ENCODE results near the gene EPB41L3. TPM values are rescaled to one million over a fixed set of nuclear protein-coding genes. Genes with fewer than 3 reads are reported as not detected.
A peak's percentile ranks its signal among the peaks of the same experiment; 100 is the strongest.
"Not testable (repeated sequence)": the region's sequence is repeated elsewhere in the genome, so short reads cannot be mapped to it uniquely, and the experiment has no call there.

The EPB41L3 gene
- total RNA-seq, 1 experiment from 2014 or later, result 16.1 TPM

GRCh38 chr18:5512176-5512575 is 31.6 kb downstream of the EPB41L3 start:
- Mint-ChIP-seq H3K4me3 (no peak overlapping the region; a peak in 1 of 5 replicates), H3K27me3 (ENCODE audit: low read depth) (no peaks in the 10 kb centered on the region), H3K27ac (peak overlapping the region in 1 of 3 experiments; percentile 24; a peak in 1 of 7 replicates), H3K36me3 (ENCODE audit: insufficient read depth in 1 of 3, low read depth in 3 of 3) (no peaks in the 10 kb centered on the region; a peak in 1 of 7 replicates), H3K9me3 (no peaks in the 10 kb centered on the region; a peak in 1 of 5 replicates), H3K4me1 (peaks cover 16 to 26% of the 10 kb centered on the region in 2 experiments)
- no peak overlapping the region for H2AFZ ChIP-seq (ENCODE audit: low read length)
- no peaks in the 10 kb centered on the region for H3K23me2 ChIP-seq (ENCODE audit: insufficient read length, low read depth, low read length, poor library complexity, severe bottlenecking)
- no peak overlapping the region for H4K91ac ChIP-seq (ENCODE audit: insufficient read length, low read depth, low read length)
- H3K9ac ChIP-seq (ENCODE audit: extremely low read depth, insufficient read length, low read length), result no peak overlapping the region
- H3K79me1 ChIP-seq (ENCODE audit: insufficient read depth, low read depth, low read length, poor library complexity, severe bottlenecking), result no peaks in the 10 kb centered on the region
- H3K4me2 ChIP-seq (ENCODE audit: insufficient read depth, insufficient read length, low read length), result no peak overlapping the region
- no peak overlapping the region for H2BK12ac ChIP-seq (ENCODE audit: insufficient read length, low read depth, low read length)
- no peak overlapping the region for H2BK15ac ChIP-seq (ENCODE audit: low read depth, low read length)
- no peak overlapping the region for H3K4ac ChIP-seq (ENCODE audit: low read depth, low read length)
- no peaks in the 10 kb centered on the region for H3K9me3 ChIP-seq (ENCODE audit: control insufficient read depth, low read depth, low read length)
- no peak overlapping the region for H3K27ac ChIP-seq (ENCODE audit: insufficient read length, low read depth, low read length)
- H4K20me1 ChIP-seq (ENCODE audit: control insufficient read depth, insufficient read depth, insufficient read length), result no peaks in the 10 kb centered on the region
- no peak overlapping the region for H3T11ph ChIP-seq (ENCODE audit: low read length)
- no peak overlapping the region for H4K5ac ChIP-seq (ENCODE audit: insufficient read length, low read depth, low read length)
- peaks cover 3% of the 10 kb centered on the region; the same call in 1 of the 2 replicates for H3K4me1 ChIP-seq (ENCODE audit: insufficient read depth, low read length)
- no peak overlapping the region for H2AK5ac ChIP-seq (ENCODE audit: insufficient read length, low read length)
- no peak overlapping the region for H3K56ac ChIP-seq (ENCODE audit: insufficient read length, low read depth, low read length)
- H2BK5ac ChIP-seq (ENCODE audit: insufficient read length, low read length), result no peak overlapping the region
- H4K8ac ChIP-seq (replicated peaks; ENCODE audit: insufficient read length, low read depth, low read length), result no peak overlapping the region
- WGBS (ENCODE audit: extremely low coverage, insufficient read length, low lambda C conversion rate), result no CpG with 5 or more reads among the region's 4 CpGs
- DNase-seq, result no peak
- no peak overlapping the region for H2BK20ac ChIP-seq (ENCODE audit: low read depth, low read length, poor library complexity, severe bottlenecking)
- no peaks in the 10 kb centered on the region for H3K79me2 ChIP-seq (ENCODE audit: insufficient read depth, low read length)
- TF ChIP-seq CTCF (conservative IDR thresholded peaks at IDR 0.05), result no peak
- H3K27me3 ChIP-seq (ENCODE audit: insufficient read depth, low read length), result no peaks in the 10 kb centered on the region
- H3K23ac ChIP-seq (ENCODE audit: insufficient read length, low read depth, low read length), result no peak overlapping the region
- H3K18ac ChIP-seq (ENCODE audit: insufficient read length, low read depth, low read length), result no peak overlapping the region
- no peak overlapping the region for H2BK120ac ChIP-seq (ENCODE audit: low read depth, low read length, poor library complexity, severe bottlenecking)
- H3K14ac ChIP-seq (ENCODE audit: insufficient read depth, low read length), result no peak overlapping the region

GRCh38 chr18:5511541-5511940 is 32.3 kb downstream of the EPB41L3 start:
- not testable (repeated sequence) for H3K9me3 Mint-ChIP-seq; H3K18ac ChIP-seq (ENCODE audit: insufficient read length, low read depth, low read length); H2BK5ac ChIP-seq (ENCODE audit: insufficient read length, low read length); H3K79me2 ChIP-seq (ENCODE audit: insufficient read depth, low read length); H3K4me3 Mint-ChIP-seq; H2AK5ac ChIP-seq (ENCODE audit: insufficient read length, low read length); H3K36me3 Mint-ChIP-seq (ENCODE audit: insufficient read depth in 1 of 3, low read depth in 3 of 3); H4K91ac ChIP-seq (ENCODE audit: insufficient read length, low read depth, low read length); H3K4ac ChIP-seq (ENCODE audit: low read depth, low read length); H3K27me3 Mint-ChIP-seq (ENCODE audit: low read depth); DNase-seq; H4K5ac ChIP-seq (ENCODE audit: insufficient read length, low read depth, low read length); H2AFZ ChIP-seq (ENCODE audit: low read length); H3K56ac ChIP-seq (ENCODE audit: insufficient read length, low read depth, low read length); H3K14ac ChIP-seq (ENCODE audit: insufficient read depth, low read length); H3K27me3 ChIP-seq (ENCODE audit: insufficient read depth, low read length); H3K9me3 ChIP-seq (ENCODE audit: control insufficient read depth, low read depth, low read length); H3K9ac ChIP-seq (ENCODE audit: extremely low read depth, insufficient read length, low read length); H3K27ac ChIP-seq (ENCODE audit: insufficient read length, low read depth, low read length); H2BK120ac ChIP-seq (ENCODE audit: low read depth, low read length, poor library complexity, severe bottlenecking); H3K4me2 ChIP-seq (ENCODE audit: insufficient read depth, insufficient read length, low read length); H2BK12ac ChIP-seq (ENCODE audit: insufficient read length, low read depth, low read length); H3K23me2 ChIP-seq (ENCODE audit: insufficient read length, low read depth, low read length, poor library complexity, severe bottlenecking); H2BK15ac ChIP-seq (ENCODE audit: low read depth, low read length); H3K27ac Mint-ChIP-seq; H3K79me1 ChIP-seq (ENCODE audit: insufficient read depth, low read depth, low read length, poor library complexity, severe bottlenecking); H3K23ac ChIP-seq (ENCODE audit: insufficient read length, low read depth, low read length); H3K4me1 ChIP-seq (ENCODE audit: insufficient read depth, low read length); H4K20me1 ChIP-seq (ENCODE audit: control insufficient read depth, insufficient read depth, insufficient read length); H3T11ph ChIP-seq (ENCODE audit: low read length); H4K8ac ChIP-seq (replicated peaks; ENCODE audit: insufficient read length, low read depth, low read length); H2BK20ac ChIP-seq (ENCODE audit: low read depth, low read length, poor library complexity, severe bottlenecking)
- WGBS (ENCODE audit: extremely low coverage, insufficient read length, low lambda C conversion rate), result no CpG with 5 or more reads among the region's 4 CpGs
- peaks cover 16 to 26% of the 10 kb centered on the region in 2 experiments for H3K4me1 Mint-ChIP-seq

Data from H9 (cell line).